Measurements from ENCODE around the gene DAD1.
"Not testable (repeated sequence)": the region's sequence is repeated elsewhere in the genome, so short reads cannot be mapped to it uniquely, and the experiment has no call there.

Gene DAD1

DNA sequence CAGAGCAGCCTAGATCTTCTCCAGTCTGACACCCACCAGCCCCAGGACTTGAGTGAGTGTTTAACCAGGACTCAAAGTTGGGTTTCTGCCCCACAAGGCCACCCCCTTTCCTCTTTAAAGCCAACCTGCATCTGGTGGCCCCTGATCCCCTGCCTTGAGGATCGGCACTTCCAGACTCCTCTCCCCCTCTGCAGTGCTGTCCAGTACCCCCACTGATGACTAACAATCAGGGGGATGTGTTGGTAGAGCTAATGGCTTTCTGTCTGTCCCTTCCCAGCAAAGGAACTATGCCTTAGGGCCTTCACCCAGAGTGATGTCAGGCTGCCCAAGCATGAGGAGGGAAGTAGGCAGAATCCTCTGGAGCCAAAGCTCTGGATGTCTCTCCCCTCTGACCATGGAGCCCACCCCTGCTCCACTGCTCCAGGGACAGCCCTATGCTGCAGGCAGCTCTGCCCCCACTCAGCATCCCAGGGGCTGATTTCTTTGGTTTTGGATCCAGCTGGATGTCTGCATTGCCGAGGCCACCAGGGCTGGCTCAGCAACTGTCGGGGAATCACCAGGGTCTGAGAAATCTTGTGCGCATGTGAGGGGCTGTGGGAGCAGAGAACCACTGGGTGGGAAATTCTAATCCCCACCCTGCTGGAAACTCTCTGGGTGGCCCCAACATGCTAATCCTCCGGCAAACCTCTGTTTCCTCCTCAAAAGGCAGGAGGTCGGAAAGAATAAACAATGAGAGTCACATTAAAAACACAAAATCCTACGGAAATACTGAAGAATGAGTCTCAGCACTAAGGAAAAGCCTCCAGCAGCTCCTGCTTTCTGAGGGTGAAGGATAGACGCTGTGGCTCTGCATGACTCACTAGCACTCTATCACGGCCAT lies 42.9 kb downstream of the DAD1 start:
- TF ChIP-seq CTCF (IDR thresholded peaks at IDR 0.05; ENCODE audit: low read depth, low read length): no peak
- no peak overlapping the region for H3K4me3 ChIP-seq (ENCODE audit: low read depth, low read length)
- in situ Hi-C loops (cut with HindIII; ENCODE audit: low sequenced_read_pairs): no loop called here
- DNase-seq (ENCODE audit: low read depth, low spot score): peak; percentile 91

- no peak for TF ChIP-seq CTCF (IDR thresholded peaks at IDR 0.05; ENCODE audit: low read depth, low read length)
- DNase-seq (ENCODE audit: low read depth, low spot score): no peak
- no peak overlapping the region for H3K4me3 ChIP-seq (ENCODE audit: low read depth, low read length)
- in situ Hi-C loops (cut with HindIII; ENCODE audit: low sequenced_read_pairs): no loop called here
Observed at GRCh38 chr14:22544881-22545420, 44.1 kb downstream of the DAD1 start.

DNA sequence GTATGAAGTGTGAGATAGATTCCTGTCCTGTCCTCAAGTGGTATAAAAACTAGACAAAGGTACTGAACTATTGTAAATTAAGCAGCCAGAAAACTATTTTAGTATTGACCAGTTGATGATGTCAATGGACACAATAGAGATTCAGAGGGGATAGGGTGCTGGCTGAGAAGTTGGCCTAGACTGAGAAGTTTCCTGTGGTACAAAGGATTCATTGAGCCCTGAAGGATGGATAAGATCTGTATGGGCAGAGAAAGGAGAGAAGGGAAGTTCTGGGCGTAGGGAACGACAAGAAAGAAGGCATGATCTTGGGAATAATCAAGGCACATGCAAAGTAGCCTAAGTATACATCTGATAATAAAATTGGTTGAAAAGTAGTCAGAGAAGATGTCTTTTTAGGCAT lies 44.6 kb downstream of the DAD1 start:
- H3K4me3 ChIP-seq (ENCODE audit: low read depth, low read length): no peak overlapping the region
- in situ Hi-C loops (cut with HindIII; ENCODE audit: low sequenced_read_pairs): no loop called here
- no peak for DNase-seq (ENCODE audit: low read depth, low spot score)
- TF ChIP-seq CTCF (IDR thresholded peaks at IDR 0.05; ENCODE audit: low read depth, low read length): no peak

GRCh38 chr14:22543570-22544357 lies 45.3 kb downstream of the DAD1 start:
- H3K4me3 ChIP-seq (ENCODE audit: low read depth, low read length); DNase-seq (ENCODE audit: low read depth, low spot score); in situ Hi-C loops (cut with HindIII; ENCODE audit: low sequenced_read_pairs): not testable (repeated sequence)

DNA sequence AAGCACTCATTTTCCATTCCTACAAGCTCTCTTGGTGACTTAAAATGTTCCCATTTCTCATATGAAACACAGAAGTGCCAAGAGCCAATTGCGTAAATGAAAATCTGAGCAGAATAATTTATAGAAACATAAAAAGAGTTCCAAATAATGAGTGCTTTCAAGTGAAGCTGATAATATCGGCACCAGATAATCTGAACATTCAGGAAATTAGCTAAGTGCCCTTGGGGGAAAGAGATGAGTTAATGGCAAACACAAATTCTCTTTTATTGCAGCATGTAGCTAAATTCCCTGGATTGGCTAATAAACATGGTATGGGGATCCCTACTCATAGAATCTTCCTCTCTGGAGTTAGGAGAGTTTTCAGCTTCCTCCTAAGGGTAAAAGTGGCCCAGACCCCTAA lies 46.7 kb downstream of the DAD1 start:
- DNase-seq (ENCODE audit: low read depth, low spot score): no peak
- in situ Hi-C loops (cut with HindIII; ENCODE audit: low sequenced_read_pairs): no loop called here
- no peak for TF ChIP-seq CTCF (IDR thresholded peaks at IDR 0.05; ENCODE audit: low read depth, low read length)
- no peak overlapping the region for H3K4me3 ChIP-seq (ENCODE audit: low read depth, low read length)

DNA sequence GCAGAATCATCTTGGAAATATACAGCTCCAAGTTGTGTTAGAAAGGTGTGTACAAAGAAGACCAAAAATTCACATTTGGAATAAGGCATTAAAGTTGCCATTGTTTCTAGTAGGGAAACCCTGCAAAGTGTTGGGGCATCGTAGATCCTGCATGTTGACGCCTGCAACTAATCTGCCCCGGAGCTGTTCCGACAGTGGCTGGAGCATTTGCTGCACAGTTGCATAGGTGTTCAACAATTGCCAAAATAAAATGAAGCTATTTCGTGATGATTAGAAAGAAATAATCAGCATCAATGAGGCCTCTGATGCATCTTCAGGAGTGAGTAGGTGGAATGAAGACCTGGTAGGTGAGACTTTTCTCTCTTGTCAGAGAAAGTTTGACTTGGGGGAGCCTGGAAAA lies 47.3 kb downstream of the DAD1 start:
- in situ Hi-C loops (cut with HindIII; ENCODE audit: low sequenced_read_pairs): no loop called here
- no peak for TF ChIP-seq CTCF (IDR thresholded peaks at IDR 0.05; ENCODE audit: low read depth, low read length)
- DNase-seq (ENCODE audit: low read depth, low spot score): no peak
- no peak overlapping the region for H3K4me3 ChIP-seq (ENCODE audit: low read depth, low read length)
